Measurements from ENCODE around the gene PARD3B.
A peak's percentile ranks its signal among the peaks of the same experiment; 100 is the strongest.

The PARD3B gene

GRCh38 chr2:204544961-204545860 is at the start of gene PARD3B:
PARD3B (plus strand) TSS chr2:204545475; CDS start chr2:204546000, 525 bp downstream.
- DNase-seq = peak; percentile 82

GRCh38 chr2:204496779-204497178 is 48.5 kb upstream of the PARD3B start:
- DNase-seq = no peak

GRCh38 chr2:204497855-204498254 is 47.4 kb upstream of the PARD3B start:
- DNase-seq = no peak

GRCh38 chr2:204498291-204498690 is 47.0 kb upstream of the PARD3B start:
- DNase-seq = no peak

- no peak for DNase-seq
Measured at GRCh38 chr2:204503869-204504268, 41.4 kb upstream of the PARD3B start.

- no peak for DNase-seq
Measured at GRCh38 chr2:204504594-204504993, 40.7 kb upstream of the PARD3B start.

- DNase-seq = no peak
Measured at GRCh38 chr2:204505488-204505887, 39.8 kb upstream of the PARD3B start.

- no peak for DNase-seq
Measured at GRCh38 chr2:204505946-204506345, 39.3 kb upstream of the PARD3B start.

- no peak for DNase-seq
Measured at GRCh38 chr2:204507636-204508035, 37.6 kb upstream of the PARD3B start.

- no peak for DNase-seq
Measured at GRCh38 chr2:204510709-204511420, 34.4 kb upstream of the PARD3B start.

GRCh38 chr2:204514439-204514838 is 30.8 kb upstream of the PARD3B start:
- no peak for DNase-seq

- no peak for DNase-seq
Measured at GRCh38 chr2:204515416-204515815, 29.9 kb upstream of the PARD3B start.

GRCh38 chr2:204517154-204517553 is 28.1 kb upstream of the PARD3B start:
- no peak for DNase-seq

- DNase-seq = no peak
Measured at GRCh38 chr2:204529795-204530463, 15.3 kb upstream of the PARD3B start.

GRCh38 chr2:204530464-204530805 is 14.8 kb upstream of the PARD3B start:
- no peak for DNase-seq

GRCh38 chr2:204533629-204534370 is 11.5 kb upstream of the PARD3B start:
- no peak for DNase-seq

- no peak for DNase-seq
Measured at GRCh38 chr2:204535356-204535755, 9.9 kb upstream of the PARD3B start.

- no peak for DNase-seq
Measured at GRCh38 chr2:204535764-204536163, 9.5 kb upstream of the PARD3B start.

- no peak for DNase-seq
Measured at GRCh38 chr2:204538182-204539018, 6.9 kb upstream of the PARD3B start.

GRCh38 chr2:204539019-204539385 is 6.3 kb upstream of the PARD3B start:
- DNase-seq = no peak

- no peak for DNase-seq
Measured at GRCh38 chr2:204541637-204542036, 3.6 kb upstream of the PARD3B start.

- no peak for DNase-seq
Measured at GRCh38 chr2:204542982-204543608, 2.2 kb upstream of the PARD3B start.

Measured in NCI-H2107 (cell line).